Globus pallidus (tissue), 1 donor: ENCODE measurements around the gene KRT35.

ENCODE experiments used
- DNase-seq: peaks from one replicate; pipeline ENCODE4 v3.0.0-alpha.2; 2015; ENCODE audit warnings: low spot score

Gene KRT35

GRCh38 chr17:41511716-41512115 is 30.8 kb upstream of the KRT35 start:
- DNase-seq, result no peak

GRCh38 chr17:41511116-41511515 is 30.2 kb upstream of the KRT35 start:
- no peak for DNase-seq

- DNase-seq, result no peak
Measured at GRCh38 chr17:41510251-41511065, 29.5 kb upstream of the KRT35 start.

- no peak for DNase-seq
Measured at GRCh38 chr17:41507315-41507880, 26.4 kb upstream of the KRT35 start.

GRCh38 chr17:41505809-41506767 is 25.1 kb upstream of the KRT35 start:
- peak; percentile 6 for DNase-seq

- DNase-seq, result no peak
Measured at GRCh38 chr17:41505007-41505808, 24.3 kb upstream of the KRT35 start, which contains the start of gene KRT13. TSS of gene KRT13 (minus strand) at chr17:41505612. CDS start at chr17:41505550, 62 bp downstream.

- DNase-seq, result no peak
Measured at GRCh38 chr17:41504246-41504977, 23.5 kb upstream of the KRT35 start.

GRCh38 chr17:41503202-41503601 is 22.3 kb upstream of the KRT35 start:
- no peak for DNase-seq

GRCh38 chr17:41500131-41500911 is 19.4 kb upstream of the KRT35 start:
- no peak for DNase-seq

- no peak for DNase-seq
Measured at GRCh38 chr17:41499714-41500113, 18.8 kb upstream of the KRT35 start.

- no peak for DNase-seq
Measured at GRCh38 chr17:41498276-41498675, 17.3 kb upstream of the KRT35 start.

GRCh38 chr17:41496803-41497484 is 16.0 kb upstream of the KRT35 start:
- peak; percentile 31 for DNase-seq

GRCh38 chr17:41494524-41494923 is 13.6 kb upstream of the KRT35 start:
- no peak for DNase-seq

- peak; percentile 2 for DNase-seq
Measured at GRCh38 chr17:41492771-41493170, 11.8 kb upstream of the KRT35 start.

- DNase-seq, result peak; percentile 13
Measured at GRCh38 chr17:41492351-41492750, 11.4 kb upstream of the KRT35 start.

GRCh38 chr17:41491476-41491875 is 10.5 kb upstream of the KRT35 start:
- no peak for DNase-seq

- DNase-seq, result peak; percentile 7
Measured at GRCh38 chr17:41490000-41490990, 9.3 kb upstream of the KRT35 start.

GRCh38 chr17:41489531-41489930 is 8.6 kb upstream of the KRT35 start, which contains the start of gene KRT36:
TSS of gene KRT36 (minus strand) at chr17:41489910. CDS start at chr17:41489864, 46 bp downstream.
- no peak for DNase-seq
